Mesothelial cell of epicardium (in vitro differentiated cells): Measurements from ENCODE around the gene C2orf68. TPM values are rescaled to one million over a fixed set of nuclear protein-coding genes. Genes with fewer than 3 reads are reported as not detected.
"Not testable (repeated sequence)": the region's sequence is repeated elsewhere in the genome, so short reads cannot be mapped to it uniquely, and the experiment has no call there.

Source experiments
- DNase-seq, 2 experiments: peaks; one replicate each; pipeline ENCODE4 v3.0.0; 2021; ENCODE audit warnings: low spot score in 2 of 2; ENCODE audit not compliant: unreplicated experiment in 2 of 2
- H3K27ac Mint-ChIP-seq: 2 replicates; pipeline ENCODE4 v1.8.0; 2021; ENCODE audit warnings: mixed read lengths
- H3K27me3 Mint-ChIP-seq: 2 replicates; pipeline ENCODE4 v1.8.0; 2021; ENCODE audit warnings: low read depth, mixed read lengths
- H3K36me3 Mint-ChIP-seq: 2 replicates; pipeline ENCODE4 v1.8.0; 2021; ENCODE audit warnings: mixed read lengths
- H3K4me1 Mint-ChIP-seq: 2 replicates; pipeline ENCODE4 v1.8.0; 2021; ENCODE audit warnings: mixed read lengths
- H3K4me3 Mint-ChIP-seq: 2 replicates; pipeline ENCODE4 v1.8.0; 2021; ENCODE audit warnings: mild to moderate bottlenecking, moderate library complexity, mixed read lengths
- H3K9me3 Mint-ChIP-seq: 2 replicates; pipeline ENCODE4 v1.8.0; 2021; ENCODE audit warnings: mixed read lengths
- total RNA-seq: library from RNA; stranded (reverse); gene quantifications from 3 replicates; pipeline ENCODE4 v1.2.1, GENCODE V29; 2021
- TF ChIP-seq, protein P1 (sequence below): fragments of 200-600 bp; sonication (generic); IDR thresholded peaks from one replicate; pipeline ENCODE4 v1.5.0; 2021; ENCODE audit warnings: antibody characterized with exemption; ENCODE audit not compliant: unreplicated experiment

C2orf68 gene, protein sequence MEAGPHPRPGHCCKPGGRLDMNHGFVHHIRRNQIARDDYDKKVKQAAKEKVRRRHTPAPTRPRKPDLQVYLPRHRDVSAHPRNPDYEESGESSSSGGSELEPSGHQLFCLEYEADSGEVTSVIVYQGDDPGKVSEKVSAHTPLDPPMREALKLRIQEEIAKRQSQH
- total RNA-seq: 70.8 to 79.0 TPM (median 74.6 TPM) in 3 replicates

DNA sequence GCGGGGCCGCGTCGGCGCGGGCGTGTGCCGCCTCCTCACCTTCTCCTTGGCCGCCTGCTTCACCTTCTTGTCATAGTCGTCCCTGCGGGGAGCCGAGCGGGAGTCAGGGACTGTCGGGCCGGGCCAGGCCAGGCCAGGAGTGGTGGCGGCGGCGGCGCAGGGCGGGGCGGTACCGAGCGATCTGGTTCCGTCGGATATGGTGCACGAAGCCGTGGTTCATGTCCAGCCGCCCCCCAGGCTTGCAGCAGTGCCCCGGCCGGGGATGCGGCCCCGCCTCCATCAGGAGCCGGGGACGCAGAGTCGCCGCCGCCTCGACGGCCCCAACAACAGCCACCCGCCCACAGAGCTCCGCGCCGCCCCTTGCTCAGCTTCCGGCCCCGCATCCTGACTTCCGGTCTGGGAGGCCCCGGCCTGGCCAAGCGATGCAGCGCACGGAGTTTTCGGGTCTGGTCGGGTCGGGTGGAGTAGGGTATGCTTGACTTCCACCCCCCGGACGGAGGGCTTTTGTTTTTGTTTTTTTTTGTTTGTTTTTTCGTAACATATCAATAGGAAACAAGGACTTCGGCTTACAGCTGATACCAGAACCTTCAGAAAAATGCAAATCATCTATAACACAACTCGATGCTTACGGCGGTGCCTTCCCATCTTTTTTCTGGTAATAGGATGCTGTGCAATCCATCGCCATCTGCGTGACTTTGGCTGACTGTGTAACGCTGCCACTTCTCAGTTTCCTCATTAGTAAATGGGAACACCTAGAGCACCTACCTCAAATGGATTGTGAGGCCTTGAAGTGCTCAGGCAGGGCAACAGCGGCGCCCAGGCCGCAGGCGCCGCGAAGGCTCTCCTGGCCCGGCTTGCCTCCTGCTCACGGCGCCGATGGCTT, at the start of gene C2orf68:
Gene C2orf68 (minus strand): TSS at position 362 of the 883 bp plus-strand sequence. CDS start 82 bp downstream, at position 280.
- H3K36me3 Mint-ChIP-seq: peaks cover 9% of the 10 kb centered on the region
- H3K27ac Mint-ChIP-seq: peak within 1 kb of the TSS; percentile 97
- peak within 1 kb of the TSS; percentile 97 for H3K4me3 Mint-ChIP-seq
- peak; percentile 68 to 83 for DNase-seq
- no peaks in the 10 kb centered on the region for H3K9me3 Mint-ChIP-seq
- no peaks in the 10 kb centered on the region for H3K27me3 Mint-ChIP-seq
- TF ChIP-seq, protein P1, sequence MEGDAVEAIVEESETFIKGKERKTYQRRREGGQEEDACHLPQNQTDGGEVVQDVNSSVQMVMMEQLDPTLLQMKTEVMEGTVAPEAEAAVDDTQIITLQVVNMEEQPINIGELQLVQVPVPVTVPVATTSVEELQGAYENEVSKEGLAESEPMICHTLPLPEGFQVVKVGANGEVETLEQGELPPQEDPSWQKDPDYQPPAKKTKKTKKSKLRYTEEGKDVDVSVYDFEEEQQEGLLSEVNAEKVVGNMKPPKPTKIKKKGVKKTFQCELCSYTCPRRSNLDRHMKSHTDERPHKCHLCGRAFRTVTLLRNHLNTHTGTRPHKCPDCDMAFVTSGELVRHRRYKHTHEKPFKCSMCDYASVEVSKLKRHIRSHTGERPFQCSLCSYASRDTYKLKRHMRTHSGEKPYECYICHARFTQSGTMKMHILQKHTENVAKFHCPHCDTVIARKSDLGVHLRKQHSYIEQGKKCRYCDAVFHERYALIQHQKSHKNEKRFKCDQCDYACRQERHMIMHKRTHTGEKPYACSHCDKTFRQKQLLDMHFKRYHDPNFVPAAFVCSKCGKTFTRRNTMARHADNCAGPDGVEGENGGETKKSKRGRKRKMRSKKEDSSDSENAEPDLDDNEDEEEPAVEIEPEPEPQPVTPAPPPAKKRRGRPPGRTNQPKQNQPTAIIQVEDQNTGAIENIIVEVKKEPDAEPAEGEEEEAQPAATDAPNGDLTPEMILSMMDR: no peak
- H3K4me1 Mint-ChIP-seq: peaks cover 25% of the 10 kb centered on the region

DNA sequence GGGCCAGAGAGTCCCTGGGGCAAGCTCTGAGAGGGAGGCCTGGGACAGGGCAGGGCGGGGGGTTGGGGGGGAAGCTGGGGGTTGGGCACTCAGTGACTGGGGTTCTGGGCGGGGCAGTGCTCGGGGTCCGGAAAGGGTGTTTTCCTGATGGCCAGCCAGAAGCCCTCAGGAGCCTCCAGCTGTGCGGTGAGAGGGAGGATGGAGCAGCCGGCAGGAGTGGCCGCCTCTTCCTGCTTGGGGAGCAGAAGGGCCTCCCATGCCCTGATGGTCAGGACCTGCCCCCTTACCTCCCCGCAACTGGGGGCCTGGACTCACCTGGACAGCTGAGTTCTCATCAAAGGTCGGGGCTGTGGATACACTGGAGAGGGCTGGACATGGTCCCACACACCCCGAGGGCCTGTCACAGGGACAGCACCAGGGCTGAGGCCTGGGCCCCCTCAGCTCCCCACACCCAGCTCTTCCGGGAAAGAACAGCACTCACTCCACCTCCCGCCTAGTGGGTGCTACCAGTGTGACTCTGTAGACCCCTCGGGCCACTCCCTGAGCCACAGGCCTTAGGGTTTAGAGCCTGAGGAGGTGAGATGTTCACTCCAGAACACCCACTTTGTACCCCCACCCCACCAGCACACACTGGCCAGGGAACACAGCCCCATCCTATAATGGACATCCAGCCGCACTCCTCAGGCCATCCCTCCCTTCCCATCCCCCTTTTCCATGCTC, 49.4 kb upstream of the C2orf68 start:
- Mint-ChIP-seq H3K4me3 (no peak overlapping the region), H3K27ac (no peak overlapping the region), H3K9me3 (no peaks in the 10 kb centered on the region), H3K4me1 (no peaks in the 10 kb centered on the region), H3K27me3 (no peaks in the 10 kb centered on the region), H3K36me3 (peaks cover 6% of the 10 kb centered on the region)
- DNase-seq: no peak
- TF ChIP-seq, protein P1: no peak

DNA sequence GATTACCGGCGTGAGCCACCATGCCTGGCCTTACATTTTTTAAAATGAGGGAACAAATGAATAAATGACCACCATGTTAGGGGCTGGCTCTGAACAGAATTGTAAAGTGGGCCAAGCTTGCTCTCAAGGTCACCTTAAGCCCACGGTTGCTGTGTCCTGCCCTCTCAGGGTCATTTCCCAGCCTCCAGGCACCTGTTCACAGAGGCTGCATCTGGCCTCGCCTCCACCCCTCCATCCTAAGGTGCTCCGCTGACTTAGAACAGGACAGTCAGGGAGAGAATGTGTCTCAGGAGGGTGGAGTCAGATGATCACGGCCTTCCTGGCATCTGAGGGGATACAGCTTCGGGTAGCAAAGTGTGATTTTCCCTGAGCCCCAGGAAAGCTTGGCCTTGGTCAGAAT, 48.9 kb upstream of the C2orf68 start:
- Mint-ChIP-seq H3K27me3 (no peaks in the 10 kb centered on the region), H3K4me1 (no peaks in the 10 kb centered on the region), H3K36me3 (peaks cover 6% of the 10 kb centered on the region), H3K4me3 (no peak overlapping the region), H3K9me3 (no peaks in the 10 kb centered on the region), H3K27ac (no peak overlapping the region)
- TF ChIP-seq, protein P1: no peak
- DNase-seq: no peak

DNA sequence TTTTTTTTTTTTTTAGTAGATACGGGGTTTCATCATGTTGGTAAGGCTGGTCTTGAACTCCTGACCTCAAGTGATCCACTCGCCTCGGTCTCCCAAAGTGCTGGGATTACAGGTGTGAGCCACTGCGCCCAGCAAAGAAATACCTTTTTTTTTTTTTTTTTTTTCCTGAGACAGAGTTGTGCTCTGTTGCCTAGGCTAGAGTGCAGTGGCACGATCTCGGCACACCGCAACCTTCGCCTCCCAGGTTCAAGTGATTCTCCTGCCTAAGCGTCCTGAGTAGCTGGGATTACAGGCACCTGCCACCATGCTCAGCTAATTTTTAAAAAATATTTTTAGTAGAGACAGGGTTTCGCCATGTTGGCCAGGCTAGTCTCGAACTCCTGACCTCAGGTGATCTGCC, 48.4 kb upstream of the C2orf68 start:
- not testable (repeated sequence) for H3K36me3 Mint-ChIP-seq, H3K9me3 Mint-ChIP-seq, H3K4me1 Mint-ChIP-seq, H3K4me3 Mint-ChIP-seq, DNase-seq, H3K27ac Mint-ChIP-seq, H3K27me3 Mint-ChIP-seq

DNA sequence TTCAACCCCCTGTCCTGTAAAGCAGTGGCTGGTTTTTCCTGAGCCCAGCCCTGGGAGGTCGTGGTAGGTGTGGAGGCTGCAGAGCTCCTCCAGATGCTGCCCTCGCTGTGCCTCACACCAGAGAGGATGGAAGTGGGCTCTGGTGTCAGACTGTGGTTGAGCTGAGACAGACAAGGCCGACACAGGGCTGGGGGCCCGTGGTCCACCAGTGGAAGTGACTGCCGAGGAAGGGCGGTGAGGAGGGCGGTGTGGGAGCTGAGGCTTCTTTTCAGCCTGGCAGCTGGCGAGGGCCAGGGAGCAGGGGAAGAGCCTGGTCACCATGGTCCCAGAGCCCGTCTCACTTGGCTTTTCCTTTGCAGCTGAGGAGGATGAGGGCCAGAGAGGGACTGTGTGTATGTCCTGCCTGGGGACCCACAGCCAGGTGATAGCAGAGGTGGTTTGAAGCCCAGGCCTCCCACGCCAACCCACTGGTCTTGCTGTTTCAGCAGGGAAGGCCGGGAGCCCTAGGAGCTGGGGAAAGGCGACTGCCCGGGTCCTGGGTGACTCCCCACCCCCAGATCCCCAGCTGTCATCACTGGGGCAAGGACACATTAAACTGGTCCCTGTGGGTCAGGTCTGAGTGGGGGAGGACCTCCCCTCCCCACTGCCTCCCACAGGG, 47.6 kb upstream of the C2orf68 start:
- Mint-ChIP-seq H3K4me3 (no peak overlapping the region), H3K9me3 (no peaks in the 10 kb centered on the region), H3K4me1 (no peaks in the 10 kb centered on the region), H3K36me3 (peaks cover 6% of the 10 kb centered on the region), H3K27me3 (no peaks in the 10 kb centered on the region), H3K27ac (no peak overlapping the region)
- TF ChIP-seq, protein P1: no peak
- no peak for DNase-seq

DNA sequence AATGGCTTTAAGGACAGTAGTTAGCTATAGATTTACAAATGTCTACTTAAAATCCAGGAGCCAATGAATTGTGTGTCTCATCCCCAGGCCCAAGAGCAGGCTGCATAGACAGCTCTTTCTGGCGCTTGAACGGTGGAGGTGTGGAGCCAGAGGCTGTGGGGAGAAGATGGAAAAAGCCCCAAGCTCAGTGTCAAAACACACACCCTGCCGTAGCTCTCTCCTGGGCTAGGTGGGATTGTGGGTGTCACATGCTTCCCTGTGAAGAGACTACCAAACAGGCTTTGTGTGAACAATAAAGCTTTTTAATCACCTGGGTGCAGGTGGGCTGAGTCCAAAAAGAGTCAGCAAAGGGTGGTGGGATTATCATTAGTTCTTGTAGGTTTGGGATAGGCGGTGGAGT, 45.5 kb upstream of the C2orf68 start:
- not testable (repeated sequence) for DNase-seq, H3K4me3 Mint-ChIP-seq, H3K27ac Mint-ChIP-seq, H3K9me3 Mint-ChIP-seq, H3K4me1 Mint-ChIP-seq, H3K27me3 Mint-ChIP-seq
- H3K36me3 Mint-ChIP-seq: peaks cover 15% of the 10 kb centered on the region
